ENCODE data around the gene SLFN12. TPM values are rescaled to one million over a fixed set of nuclear protein-coding genes. Genes with fewer than 3 reads are reported as not detected.
"Not testable (repeated sequence)": the region's sequence is repeated elsewhere in the genome, so short reads cannot be mapped to it uniquely, and the experiment has no call there.

The SLFN12 gene
- total RNA-seq, 4 donors from 2014 or later = 4.7 to 33.8 (median 7.5) TPM

- H3K9me3 ChIP-seq = no peaks in the 10 kb centered on the region
- DNase-seq = no peak
These were observed 8.5 kb downstream of the SLFN12 start for GRCh38 chr17:35423761-35424160.

DNA sequence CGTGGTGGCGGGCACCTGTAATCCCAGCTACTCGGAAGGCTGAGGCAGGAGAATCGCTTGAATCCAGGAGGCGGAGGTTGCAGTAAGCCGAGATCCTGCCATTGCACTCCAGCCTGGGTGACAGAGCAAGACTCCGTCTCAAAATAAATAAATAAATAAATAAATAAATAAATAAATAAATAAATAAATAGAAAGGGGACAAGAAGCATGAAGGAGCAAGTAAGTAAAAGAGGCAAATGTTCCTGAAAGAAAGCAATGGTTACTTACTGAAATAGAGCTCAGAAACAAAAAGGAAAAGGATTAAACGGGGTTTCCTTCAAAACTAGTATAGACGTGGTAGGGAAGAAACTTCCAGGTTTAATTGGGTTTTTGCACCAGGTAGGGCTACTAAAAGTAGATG, 11.2 kb downstream of the SLFN12 start:
- not testable (repeated sequence) for H3K9me3 ChIP-seq, H3K27ac ChIP-seq, H3K4me3 ChIP-seq, H3K27me3 ChIP-seq, H3K36me3 ChIP-seq, H3K4me1 ChIP-seq, DNase-seq

More at GRCh38 chr17:35423761-35424160, 8.5 kb downstream of the SLFN12 start:
- TF ChIP-seq CTCF (IDR thresholded peaks at IDR 0.05) (no peak), POLR2A (IDR thresholded peaks at IDR 0.05) (no peak)
- H3K27ac ChIP-seq = no peak overlapping the region
- H3K4me1 ChIP-seq = no peaks in the 10 kb centered on the region
- no peaks in the 10 kb centered on the region for H3K27me3 ChIP-seq
- peaks cover 0 to 4% (median 0%) of the 10 kb centered on the region in 3 donors for H3K36me3 ChIP-seq
- no peak overlapping the region for H3K4me3 ChIP-seq

DNA sequence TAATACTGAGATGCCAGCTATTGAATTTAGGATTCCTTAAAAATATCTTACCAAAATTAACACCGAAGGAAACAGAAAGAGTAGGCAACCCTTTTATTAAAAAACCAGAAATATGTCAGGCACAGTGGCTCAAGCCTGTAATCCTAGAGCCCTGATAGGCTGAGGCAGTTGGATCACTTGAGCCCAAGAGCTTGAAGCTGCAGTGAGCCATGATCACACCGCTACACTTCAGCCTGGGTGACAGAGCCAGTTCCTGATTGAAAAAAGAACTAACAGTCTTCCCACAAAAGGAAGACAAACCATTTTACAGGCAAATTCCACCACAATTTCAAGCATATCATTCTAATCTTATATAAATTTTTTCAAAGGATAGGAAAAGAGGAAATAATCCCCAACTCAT, 15.6 kb downstream of the SLFN12 start:
- DNase-seq = no peak
- no peak overlapping the region for H3K27ac ChIP-seq
- no peak overlapping the region for H3K4me3 ChIP-seq
- H3K27me3 ChIP-seq = no peaks in the 10 kb centered on the region
- H3K36me3 ChIP-seq = peaks cover 0 to 4% (median 0%) of the 10 kb centered on the region in 3 donors
- H3K4me1 ChIP-seq = no peaks in the 10 kb centered on the region
- peaks cover 0 to 2% (median 0%) of the 10 kb centered on the region in 4 donors for H3K9me3 ChIP-seq
- TF ChIP-seq POLR2A (IDR thresholded peaks at IDR 0.05) = no peak

DNA sequence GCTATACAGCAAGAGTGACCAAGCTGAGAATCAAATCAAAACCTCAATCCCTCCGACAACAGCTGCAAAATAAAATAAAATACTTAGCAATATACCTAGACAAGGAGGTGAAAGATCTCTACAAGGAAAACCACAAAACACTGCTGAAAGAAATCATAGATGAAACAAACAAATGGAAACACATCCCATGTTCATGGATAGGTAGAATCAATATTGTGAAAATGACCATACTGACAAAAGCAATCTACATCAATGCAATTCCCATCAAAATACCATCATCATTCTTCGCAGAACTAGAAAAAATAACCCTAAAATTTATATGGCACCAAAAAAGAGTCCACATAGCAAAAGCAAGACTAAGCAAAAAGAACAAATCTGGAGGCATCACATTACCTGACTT, 17.6 kb downstream of the SLFN12 start:
- not testable (repeated sequence) for H3K27ac ChIP-seq, H3K27me3 ChIP-seq, H3K4me3 ChIP-seq, H3K4me1 ChIP-seq, DNase-seq, H3K9me3 ChIP-seq, H3K36me3 ChIP-seq

GRCh38 chr17:35414247-35414646, 18.1 kb downstream of the SLFN12 start:
- TF ChIP-seq CTCF (IDR thresholded peaks at IDR 0.05) (no peak), POLR2A (IDR thresholded peaks at IDR 0.05) (no peak)
- no peaks in the 10 kb centered on the region for H3K27me3 ChIP-seq
- peaks cover 0 to 2% (median 0%) of the 10 kb centered on the region in 4 donors for H3K9me3 ChIP-seq
- DNase-seq = no peak
- no peaks in the 10 kb centered on the region for H3K4me1 ChIP-seq
- no peak overlapping the region for H3K4me3 ChIP-seq
- H3K27ac ChIP-seq = no peak overlapping the region
- peaks cover 0 to 7% (median 0%) of the 10 kb centered on the region in 3 donors for H3K36me3 ChIP-seq

DNA sequence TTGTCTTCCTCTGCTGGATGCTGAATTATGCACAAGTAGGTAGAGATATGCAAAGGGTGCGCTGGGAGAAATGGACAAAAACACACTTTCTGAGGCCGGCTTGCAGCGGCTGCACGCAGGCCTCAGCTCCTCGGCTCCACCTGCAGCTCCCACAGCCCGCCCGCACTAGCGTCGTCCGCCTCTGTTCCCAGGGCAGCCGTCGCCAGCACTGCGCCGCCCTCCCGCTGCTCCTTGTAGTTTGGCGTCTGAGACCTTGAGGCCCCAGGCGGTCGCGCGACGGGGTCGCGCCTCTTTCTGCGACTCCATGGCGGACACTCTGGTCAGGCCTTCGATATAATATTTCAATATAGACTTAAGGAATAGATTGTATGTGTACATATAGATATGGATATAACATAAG, 24.8 kb downstream of the SLFN12 start:
- no peak overlapping the region for H3K27ac ChIP-seq
- no peak for DNase-seq
- peaks cover 0 to 7% (median 0%) of the 10 kb centered on the region in 3 donors for H3K36me3 ChIP-seq
- TF ChIP-seq CTCF (IDR thresholded peaks at IDR 0.05) = no peak
- TF ChIP-seq POLR2A (IDR thresholded peaks at IDR 0.05) = no peak
- no peaks in the 10 kb centered on the region for H3K27me3 ChIP-seq
- H3K4me1 ChIP-seq = no peaks in the 10 kb centered on the region
- H3K4me3 ChIP-seq = no peak overlapping the region
- H3K9me3 ChIP-seq = no peaks in the 10 kb centered on the region

- H3K4me1 ChIP-seq = no peaks in the 10 kb centered on the region
- TF ChIP-seq CTCF (IDR thresholded peaks at IDR 0.05) (no peak), POLR2A (IDR thresholded peaks at IDR 0.05) (no peak)
- no peaks in the 10 kb centered on the region for H3K9me3 ChIP-seq
- H3K27ac ChIP-seq = no peak overlapping the region
- DNase-seq = no peak
- H3K4me3 ChIP-seq = no peak overlapping the region
- peaks cover 0 to 7% (median 0%) of the 10 kb centered on the region in 3 donors for H3K36me3 ChIP-seq
- H3K27me3 ChIP-seq = no peaks in the 10 kb centered on the region
These were observed 25.7 kb downstream of the SLFN12 start for GRCh38 chr17:35406568-35406967.
